GM21723 (cell line): ENCODE measurements around the gene PACSIN2.
"Not testable (repeated sequence)": the region's sequence is repeated elsewhere in the genome, so short reads cannot be mapped to it uniquely, and the experiment has no call there.

Source experiments
- ATAC-seq: cut with Tn5 transposase; IDR thresholded peaks from one replicate; pipeline ENCODE4 v1.9.1; 2021; ENCODE audit warnings: mild to moderate bottlenecking, moderate library complexity; ENCODE audit not compliant: unreplicated experiment

PACSIN2 gene, protein sequence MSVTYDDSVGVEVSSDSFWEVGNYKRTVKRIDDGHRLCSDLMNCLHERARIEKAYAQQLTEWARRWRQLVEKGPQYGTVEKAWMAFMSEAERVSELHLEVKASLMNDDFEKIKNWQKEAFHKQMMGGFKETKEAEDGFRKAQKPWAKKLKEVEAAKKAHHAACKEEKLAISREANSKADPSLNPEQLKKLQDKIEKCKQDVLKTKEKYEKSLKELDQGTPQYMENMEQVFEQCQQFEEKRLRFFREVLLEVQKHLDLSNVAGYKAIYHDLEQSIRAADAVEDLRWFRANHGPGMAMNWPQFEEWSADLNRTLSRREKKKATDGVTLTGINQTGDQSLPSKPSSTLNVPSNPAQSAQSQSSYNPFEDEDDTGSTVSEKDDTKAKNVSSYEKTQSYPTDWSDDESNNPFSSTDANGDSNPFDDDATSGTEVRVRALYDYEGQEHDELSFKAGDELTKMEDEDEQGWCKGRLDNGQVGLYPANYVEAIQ

DNA sequence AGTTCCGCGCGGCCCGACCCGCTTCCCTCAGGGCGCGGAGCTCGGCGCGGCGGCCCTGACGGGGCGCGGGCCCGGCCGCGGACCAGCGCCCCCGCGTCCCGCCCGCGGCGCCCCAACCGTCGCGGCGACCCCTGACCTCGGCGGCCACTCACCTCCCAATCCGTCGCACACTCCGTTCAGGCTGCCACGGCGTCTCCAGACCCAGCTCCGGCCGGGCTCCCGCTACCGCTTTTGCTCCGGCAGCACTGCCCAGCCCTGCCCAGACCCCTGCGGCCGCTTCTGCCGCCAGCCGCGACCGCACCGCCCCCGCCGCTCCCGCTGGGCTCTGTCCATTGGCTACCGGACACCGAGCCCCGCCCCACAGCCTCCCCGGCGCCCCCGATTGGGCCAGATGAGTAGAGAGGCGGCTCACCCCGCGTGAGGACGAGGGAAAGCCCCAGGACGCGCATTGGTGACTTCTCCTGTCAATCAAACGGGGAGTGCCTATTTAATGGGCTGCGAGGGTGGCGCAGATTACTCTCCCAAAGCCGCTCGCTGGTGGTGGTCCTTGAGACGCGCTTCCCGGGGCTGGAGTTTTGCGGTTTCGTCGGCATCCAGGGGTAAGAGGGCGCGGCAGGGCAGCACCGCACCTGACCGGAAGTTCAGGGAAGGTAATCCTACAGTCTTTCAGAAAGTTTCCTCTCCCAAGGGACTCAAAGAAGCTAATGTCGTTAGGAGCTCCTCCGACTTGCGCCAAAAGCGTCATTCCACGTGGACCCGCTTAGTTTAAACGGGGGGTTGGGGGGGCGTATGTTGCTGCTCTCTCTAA, at the start of gene PACSIN2:
PACSIN2 (minus strand) TSS at position 281 of the 808 bp plus-strand sequence. CDS start 103,069 bp downstream, outside the sequence.
- ATAC-seq: peak; percentile 84

DNA sequence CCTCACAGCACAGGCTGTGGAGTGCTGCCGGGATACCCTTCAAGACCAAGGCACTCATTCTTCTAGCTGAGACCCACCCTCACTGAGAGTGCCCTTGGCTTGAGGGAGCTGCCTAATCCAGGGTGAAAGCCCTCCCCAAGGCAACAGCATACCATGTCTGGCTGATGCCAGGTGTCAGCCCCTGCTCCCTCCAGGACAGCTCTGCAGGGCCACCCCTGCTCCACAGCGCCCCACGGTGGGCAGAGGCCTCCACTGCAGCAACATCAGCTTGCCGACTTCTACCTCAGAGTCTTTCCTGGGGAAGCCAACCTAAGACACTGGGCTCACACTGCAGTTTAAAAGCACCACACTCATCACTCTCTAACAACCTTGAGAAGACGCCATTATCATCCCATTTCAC, 45.2 kb upstream of the PACSIN2 start:
- no peak for ATAC-seq

DNA sequence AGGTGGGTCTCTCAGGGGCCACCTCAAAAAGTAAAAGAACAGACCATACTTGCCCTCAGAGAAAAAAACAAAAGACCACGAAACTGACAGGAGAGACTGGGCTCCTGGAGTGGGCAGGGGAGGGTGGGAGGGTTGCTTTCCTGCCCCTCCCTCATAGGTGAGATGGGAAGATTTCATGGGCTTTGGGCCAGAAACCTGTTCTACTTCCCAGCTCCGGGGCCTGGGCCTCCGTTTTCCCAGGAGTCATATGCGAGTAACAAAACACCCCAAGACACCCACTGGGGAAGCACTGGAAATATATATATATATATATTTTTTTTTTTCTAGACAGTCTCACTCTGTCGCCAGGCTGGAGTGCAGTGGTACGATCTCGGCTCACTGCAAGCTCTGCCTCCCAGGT, 42.7 kb upstream of the PACSIN2 start:
- no peak for ATAC-seq

DNA sequence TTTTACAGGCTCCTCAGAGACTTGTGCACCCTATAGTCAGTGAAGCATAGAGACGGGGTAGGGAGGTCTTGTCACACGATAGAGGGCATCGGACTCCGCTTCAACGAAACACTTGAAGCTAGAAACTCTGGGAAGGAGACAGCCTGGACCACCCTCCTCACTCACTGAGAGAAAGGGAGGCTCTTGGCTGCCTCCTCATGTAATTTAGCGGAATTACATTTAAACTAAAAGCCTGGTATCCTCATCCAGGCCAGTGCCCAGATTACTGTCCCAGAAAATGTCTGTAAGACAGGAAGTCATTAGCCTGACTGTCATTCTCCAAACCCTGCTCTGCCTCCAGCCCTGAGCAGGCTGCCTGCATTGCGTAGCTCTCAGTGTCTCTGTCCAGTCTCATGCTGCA, 38.2 kb upstream of the PACSIN2 start:
- ATAC-seq: no peak

DNA sequence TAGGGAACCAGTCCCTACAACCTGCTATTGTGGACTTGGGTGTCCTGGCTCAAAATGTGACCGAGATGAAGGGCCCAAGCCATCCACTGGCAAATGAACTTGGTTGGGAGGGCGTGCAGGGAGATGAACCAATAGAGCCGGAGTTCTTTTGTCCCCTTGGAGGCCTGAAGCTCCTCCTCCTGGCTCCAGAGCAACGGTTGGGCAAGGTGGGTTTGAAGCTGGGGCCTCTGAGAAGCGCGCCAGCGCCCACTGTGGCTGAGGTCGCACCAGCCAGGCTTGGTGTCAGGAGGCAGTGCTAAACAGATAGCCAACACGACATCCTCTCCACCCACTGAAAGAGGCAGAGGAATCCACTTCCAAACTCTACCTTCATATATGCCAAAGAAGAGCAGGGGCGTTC, 36.0 kb upstream of the PACSIN2 start:
- ATAC-seq: no peak

DNA sequence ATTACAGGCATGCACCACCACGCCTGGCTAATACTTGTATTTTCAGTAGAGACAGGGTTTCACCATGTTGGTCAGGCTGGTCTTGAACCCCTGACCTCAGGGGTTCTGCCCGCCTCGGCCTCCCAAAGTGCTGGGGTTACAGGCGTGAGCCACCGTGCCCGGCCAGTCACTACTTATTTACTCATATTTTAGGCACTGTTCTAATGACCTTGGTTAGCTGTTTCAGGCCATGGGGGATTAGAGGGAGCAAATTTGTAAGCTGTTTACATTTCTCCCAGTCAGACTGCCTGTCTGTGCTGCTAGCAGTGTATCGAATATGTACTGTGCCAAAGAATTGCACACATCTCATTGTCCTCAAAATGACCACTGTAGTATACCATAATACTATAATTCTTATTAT, 32.7 kb upstream of the PACSIN2 start:
- ATAC-seq: no peak

DNA sequence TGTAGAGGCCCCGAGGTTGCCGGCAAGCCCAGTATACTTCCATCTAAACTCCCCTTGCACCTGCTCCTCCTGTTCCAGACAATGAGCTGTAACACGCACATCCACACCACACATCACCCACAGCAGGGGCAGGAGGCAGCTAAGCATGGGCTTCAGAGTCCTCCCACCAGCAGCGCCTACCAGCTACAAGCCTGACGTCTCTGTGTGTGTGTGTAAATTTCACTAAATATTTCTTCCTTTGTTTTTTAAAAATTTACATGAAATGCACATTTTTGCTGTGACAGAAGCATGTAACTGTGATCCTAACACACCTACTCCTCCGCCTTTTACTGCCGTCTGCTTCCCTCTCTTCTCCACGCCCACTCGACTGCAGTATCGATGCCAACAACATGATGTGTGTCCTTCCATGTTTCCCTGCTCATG, 29.4 kb upstream of the PACSIN2 start:
- no peak for ATAC-seq

DNA sequence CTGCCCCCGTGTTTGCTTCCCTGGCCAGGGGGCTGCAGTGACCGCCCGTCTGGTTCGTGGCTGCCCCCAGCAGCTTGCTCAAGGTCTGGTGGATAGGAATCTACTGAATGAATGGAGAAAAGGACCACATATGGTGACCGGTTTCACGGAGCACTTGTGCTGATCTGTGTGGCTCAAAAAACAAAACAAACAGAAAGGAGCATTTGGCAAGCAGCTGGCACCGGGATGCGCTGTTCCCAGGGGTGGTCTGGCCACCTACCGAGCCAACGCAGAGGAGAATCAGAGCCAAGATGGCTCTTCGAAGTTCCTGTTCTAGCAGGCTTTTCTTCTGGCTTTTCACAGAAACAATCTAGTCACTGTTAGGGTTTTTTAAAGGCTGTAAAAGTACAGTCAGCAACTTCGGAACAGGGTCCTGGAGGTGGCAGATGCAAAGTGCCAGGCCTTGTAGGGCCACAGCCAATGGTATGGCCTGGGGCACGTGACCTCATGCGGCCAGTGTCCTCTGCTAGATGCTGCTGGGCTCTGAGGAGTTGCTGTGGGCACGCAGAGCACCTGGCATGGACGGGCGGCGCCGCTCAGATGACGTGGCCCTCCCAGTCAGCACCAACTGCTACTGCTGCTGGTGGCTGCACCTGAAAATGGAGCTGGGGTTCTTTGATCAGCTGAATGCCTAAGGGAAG, 27.3 kb upstream of the PACSIN2 start:
- ATAC-seq: no peak

DNA sequence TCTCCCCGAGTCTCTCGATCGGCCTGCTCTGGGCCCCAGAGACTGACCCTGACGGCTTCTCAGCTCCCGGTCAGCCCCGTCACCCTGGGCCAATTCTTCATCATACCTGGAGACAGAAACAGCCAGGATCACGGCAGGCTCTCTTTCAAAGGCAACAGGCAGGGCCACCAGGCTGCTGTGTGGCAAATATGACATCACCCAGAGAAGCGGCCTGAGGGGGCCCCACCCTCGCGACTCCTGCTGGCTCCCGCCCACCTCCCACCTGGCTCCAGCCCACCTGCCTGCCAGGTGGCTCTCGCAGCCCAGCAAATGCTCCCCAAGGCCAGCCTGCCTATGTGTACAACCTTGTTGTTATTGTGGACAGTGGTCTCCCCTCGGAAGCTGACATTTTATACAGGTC, 24.9 kb upstream of the PACSIN2 start:
- no peak for ATAC-seq

DNA sequence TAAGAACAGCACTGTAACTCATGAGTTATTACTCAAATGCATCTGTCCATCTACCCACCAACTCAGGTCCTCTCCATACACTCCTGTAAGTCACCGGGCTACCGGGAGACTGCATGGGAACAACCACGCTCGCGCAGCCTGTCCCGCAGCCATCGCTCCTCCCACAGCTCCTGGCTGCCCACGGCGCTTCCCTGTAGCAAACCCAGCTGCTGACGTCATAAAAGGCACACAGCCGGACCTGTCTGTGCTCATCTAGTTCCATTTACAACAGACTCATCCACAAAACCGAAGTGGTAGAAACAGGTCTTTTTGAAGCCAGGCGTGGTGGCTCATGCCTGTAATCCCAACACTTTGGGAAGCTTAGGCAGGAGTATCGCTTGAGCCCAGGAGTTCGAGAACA, 23.4 kb upstream of the PACSIN2 start:
- ATAC-seq: no peak

DNA sequence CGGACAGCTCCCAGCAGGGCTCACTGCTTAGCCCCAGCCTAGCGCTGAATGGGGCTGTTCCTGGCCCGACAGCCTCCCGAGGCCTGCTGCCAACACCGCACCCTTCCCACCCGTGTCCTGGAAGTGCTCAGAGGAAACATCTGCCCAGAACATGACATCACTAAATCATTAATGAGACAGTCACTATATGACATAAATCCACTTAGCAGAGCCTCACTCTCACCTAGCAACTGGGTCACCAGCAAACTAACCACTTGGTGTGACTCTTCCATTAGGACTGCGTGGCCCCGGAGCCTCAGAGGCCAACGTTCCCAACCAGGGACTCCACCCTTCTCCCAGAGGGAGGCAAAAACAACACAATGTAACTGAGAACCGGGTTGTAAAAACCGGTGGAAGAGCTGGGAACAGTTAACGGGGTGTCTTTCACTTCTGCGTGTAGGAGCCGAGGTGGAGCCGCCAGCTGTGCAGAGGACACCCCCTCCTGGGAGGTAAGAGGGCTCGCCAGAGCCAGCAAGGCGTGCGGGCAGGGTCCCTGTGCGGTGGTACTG, 21.4 kb upstream of the PACSIN2 start:
- ATAC-seq: no peak

DNA sequence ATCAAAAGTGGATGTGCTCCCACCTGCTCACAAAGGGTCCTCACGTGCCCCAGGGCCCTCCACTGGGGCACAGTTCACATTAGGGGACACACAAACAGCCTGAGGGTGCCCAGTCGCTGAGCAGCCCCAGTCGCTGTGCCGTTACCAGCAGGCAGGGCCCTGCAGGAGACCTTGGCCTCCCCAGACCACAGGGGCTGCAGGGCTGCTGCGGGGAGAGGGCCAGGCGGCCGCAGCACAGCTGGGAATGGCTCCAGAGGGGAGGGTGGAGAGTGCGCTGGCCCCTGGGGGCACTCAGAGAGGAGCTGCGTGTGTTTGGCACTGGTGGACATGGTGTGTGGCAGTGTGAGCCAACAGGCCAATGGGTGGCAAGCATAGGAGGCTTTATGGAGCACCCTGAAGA, 20.3 kb upstream of the PACSIN2 start:
- ATAC-seq: no peak

DNA sequence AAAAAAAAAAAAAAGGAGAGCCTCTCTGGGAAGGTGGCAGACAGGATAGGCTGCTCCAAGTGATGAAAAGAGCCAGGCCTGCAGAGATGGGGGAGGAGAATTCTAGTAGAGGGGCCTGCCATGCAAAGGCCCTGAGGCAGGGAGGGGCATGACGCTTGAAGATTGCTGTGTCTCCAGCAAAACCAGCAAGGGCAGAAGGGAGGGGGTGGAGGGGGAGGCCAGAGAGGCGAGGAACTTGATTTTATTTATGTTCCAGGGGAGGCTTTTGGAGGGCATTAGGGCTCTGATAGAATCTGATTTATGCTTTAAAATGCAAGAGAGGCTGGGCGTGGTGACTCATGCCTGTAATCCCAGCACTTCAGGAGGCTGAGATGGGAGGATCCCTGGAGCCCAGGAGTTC, 16.7 kb upstream of the PACSIN2 start:
- ATAC-seq: no peak

DNA sequence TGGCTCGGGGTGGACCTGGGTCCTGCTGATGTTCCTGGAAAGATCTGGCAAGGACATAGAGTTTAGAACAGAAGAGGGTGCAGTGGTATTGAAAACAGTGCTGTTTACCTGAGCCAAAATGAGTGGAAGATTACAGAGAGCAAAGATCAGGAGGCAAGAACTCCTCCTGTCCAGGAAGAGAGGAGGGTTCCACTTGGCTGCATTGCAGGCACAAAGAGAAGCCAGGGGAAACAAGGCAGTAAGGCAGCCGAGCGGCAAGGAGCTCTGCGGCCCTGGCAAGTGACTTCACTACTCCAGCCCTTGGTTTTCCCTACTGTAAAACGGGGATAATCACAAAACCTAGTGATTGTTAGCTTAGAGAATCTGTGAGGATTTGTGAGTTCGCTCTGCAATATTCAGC, 3.7 kb upstream of the PACSIN2 start:
- ATAC-seq: no peak

DNA sequence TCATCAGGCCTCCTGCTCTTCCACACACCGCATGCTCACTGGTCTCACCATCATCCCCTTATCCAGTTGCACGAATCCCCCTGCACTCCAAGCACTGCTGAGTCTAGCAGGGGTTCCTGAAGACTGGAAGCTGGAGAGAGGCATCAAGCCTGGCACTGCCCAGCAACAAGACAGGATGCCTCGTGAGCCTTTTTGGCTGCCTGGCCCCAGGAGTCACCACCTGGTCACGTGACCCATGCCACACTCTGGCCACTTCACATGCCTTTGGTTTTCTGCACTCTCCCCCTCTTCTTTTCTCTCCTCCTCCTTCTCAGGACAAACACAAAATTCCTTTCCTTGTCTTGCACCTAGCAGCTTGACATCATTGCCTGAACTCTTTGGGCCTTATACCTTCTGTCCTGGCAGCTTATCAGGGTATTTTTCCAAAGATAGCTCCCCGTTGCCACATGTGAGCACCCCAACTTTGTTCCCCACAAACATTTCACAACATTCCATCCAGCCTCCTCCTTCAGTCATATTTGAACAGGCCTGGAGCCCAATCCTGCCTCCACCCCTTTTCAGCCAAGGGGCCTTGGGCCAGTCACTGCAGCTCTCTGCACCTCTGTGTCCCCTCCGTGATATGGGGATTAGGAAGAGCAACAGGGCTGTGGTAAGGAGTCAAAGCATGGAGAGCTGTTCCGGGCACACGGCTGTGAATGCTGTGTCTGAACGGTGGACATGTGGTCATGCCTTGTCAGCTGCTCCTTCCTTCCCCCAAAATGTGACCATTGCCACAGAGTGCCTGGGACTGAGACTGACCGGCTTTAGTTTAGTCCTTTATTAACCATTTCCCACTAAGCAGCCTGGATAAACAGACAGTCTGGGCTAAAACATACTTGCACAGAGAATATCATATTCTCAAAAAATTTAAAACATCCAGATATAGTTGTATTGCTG, 2.8 kb upstream of the PACSIN2 start:
- no peak for ATAC-seq

DNA sequence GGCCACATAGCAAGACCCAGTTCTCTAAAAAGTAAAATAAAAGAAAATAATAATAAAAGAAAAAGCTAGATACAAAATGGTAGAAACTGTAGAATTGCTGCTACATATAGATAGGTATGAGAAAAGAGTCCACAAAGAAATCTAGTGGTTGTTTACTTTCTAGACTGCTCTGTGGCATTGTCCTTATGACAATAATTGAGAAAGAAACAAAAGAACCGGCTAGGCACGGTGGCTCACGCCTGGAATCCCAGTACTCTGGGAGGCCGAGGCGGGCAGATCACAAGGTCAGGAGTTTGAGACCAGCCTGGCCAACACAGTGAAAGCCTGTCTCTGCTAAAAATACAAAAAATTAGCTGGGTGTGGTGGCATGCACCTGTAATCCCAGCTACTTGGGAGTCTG, 1.2 kb upstream of the PACSIN2 start:
- ATAC-seq: not testable (repeated sequence)

DNA sequence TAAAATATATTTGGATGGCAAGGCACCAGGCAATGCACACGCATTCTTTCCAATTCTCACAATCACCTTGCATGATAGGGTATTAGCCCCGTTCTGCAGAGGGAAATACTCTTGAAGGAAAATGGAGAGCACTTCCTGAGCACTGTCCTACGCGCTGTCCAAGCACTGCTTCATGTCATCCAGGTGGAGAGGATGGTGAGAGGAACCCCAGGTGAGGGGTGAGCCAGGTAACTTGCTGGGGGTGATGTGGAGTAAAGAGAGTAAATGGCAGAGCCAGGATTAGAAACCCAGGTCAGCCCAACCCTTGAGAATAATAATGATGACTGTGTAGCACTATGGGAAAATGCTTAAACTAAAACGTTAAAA, 711 bp upstream of the PACSIN2 start:
- ATAC-seq: no peak

DNA sequence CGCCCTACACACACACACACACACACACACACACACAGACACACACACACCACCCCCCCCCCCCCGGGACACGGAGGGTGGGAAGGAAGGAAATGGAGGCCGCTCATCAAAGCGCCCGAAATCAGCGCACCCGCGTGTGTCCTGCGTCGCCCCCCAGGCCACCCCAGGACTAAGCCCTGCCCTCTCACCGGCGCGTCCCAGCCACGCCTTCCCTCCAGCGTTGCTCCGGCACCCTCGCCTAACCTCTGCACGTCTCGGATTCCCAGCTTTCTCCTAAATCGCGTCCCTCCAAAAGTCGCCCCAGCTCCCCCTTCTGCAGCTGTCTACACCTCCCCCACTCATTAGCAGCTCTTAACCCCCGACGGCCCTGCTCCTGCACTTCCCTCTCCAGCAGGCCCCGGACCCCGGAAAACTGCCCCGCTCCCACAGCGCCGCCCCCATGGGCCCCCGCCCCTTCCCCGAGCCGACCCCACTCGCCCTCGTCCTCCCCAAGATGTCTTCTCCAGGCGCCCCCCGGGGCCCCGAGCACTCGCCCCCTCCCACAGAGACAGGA, 557 bp downstream of the PACSIN2 start:
- no peak for ATAC-seq

DNA sequence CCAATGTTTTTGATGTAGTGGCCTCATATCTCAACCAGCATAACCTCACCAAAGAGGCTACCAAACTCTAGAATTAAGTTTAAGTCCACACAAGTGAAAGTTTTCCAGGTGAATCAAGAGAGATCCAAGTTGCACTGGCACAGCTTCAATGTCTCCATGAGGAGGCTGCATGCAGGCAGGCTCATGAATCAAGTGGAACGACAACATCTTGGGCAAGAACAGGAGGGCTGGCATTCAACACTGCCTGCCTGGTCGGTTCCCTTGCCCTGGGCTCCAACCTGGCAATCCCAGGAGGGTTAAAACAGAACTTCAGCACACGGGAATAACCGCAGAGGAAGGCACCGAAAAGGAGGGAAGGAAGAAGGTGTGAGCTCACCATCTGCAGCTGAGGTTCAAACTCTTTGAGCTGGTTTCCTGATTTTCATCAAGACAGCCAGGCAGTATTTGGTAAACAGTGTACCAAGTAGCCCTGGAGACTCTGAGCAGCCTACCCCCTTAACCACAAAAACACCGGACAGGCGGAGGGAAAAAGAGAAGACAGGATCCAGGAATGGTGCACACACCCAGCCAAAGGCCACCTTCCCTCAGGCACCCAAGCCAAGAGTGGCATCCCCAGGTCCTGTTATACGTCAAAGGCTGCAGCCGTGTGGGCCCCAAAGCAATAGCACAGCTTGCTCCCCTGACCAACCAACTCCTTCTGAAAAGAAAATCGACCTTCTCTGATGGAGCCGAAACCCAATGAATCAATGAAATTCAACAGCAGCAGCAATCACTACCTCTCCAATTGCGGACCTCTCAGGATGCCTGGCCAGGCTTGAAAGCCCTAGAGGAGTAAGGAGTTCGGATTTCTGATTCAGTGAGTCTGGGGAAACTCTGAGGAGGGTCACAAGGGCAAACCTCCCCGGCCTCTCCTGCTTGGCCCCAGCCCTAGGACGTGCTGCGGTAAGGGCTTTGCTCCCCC, 1.3 kb downstream of the PACSIN2 start:
- ATAC-seq: no peak
